GM19324 (cell line): ENCODE results near the gene NCCRP1.

Experiments
- ATAC-seq: cut with Tn5 transposase; IDR thresholded peaks from one replicate; pipeline ENCODE4 v1.9.1; 2021; ENCODE audit warnings: mild to moderate bottlenecking, moderate library complexity; ENCODE audit not compliant: unreplicated experiment, low FRiP score

NCCRP1 gene

DNA sequence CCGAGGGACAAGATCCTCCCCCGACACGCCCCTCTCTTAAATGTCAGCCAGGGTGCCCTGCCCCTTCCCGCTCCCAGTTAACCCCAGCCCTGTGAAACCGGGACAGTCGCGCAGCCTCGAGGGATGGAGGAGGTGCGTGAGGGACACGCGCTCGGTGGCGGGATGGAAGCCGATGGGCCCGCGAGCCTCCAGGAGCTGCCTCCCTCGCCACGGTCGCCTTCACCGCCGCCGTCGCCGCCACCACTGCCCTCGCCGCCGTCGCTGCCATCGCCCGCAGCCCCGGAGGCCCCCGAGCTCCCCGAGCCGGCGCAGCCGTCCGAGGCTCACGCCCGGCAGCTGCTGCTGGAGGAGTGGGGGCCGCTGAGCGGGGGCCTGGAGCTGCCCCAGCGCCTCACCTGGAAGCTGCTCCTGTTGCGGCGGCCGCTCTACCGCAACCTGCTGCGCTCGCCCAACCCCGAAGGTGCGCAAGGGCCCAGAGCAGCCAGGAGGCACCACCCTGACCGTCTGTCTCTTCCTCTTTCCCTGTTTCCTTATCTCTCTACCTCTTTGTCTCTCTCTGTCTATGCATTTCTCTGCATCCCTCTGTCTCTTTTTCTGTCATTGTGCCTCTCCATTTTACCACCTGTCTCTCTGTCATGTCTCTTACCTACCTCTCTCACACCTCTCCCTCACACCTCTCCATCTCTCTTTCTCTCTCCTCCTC lies at the start of gene NCCRP1:
Gene NCCRP1 (plus strand): TSS at position 105 of the 703 bp plus-strand sequence. CDS start 19 bp downstream, at position 124.
- no peak for ATAC-seq

GRCh38 chr19:39147480-39147879 lies 49.3 kb upstream of the NCCRP1 start:
- ATAC-seq = no peak

GRCh38 chr19:39148939-39149529 lies 47.7 kb upstream of the NCCRP1 start:
- no peak for ATAC-seq

DNA sequence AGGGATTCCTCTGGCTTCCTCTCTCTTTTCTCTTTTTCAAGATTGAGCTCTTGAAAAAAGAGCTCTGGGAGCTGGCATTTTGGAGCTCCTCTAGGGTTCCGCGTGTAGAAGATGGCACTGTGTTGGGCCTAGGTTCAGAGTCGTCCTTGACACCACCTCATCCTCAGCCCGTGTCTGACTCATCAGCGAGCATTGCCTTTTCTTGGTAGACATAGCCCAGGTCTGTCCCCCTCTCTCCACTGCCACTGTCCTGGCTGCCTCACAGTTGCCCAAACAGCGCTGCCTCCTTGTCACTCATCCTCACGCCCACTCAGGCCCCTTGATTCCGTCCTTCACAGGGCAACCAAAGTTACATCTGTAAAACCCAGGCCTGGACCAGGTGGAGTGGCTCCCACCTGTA lies 46.5 kb upstream of the NCCRP1 start:
- no peak for ATAC-seq

DNA sequence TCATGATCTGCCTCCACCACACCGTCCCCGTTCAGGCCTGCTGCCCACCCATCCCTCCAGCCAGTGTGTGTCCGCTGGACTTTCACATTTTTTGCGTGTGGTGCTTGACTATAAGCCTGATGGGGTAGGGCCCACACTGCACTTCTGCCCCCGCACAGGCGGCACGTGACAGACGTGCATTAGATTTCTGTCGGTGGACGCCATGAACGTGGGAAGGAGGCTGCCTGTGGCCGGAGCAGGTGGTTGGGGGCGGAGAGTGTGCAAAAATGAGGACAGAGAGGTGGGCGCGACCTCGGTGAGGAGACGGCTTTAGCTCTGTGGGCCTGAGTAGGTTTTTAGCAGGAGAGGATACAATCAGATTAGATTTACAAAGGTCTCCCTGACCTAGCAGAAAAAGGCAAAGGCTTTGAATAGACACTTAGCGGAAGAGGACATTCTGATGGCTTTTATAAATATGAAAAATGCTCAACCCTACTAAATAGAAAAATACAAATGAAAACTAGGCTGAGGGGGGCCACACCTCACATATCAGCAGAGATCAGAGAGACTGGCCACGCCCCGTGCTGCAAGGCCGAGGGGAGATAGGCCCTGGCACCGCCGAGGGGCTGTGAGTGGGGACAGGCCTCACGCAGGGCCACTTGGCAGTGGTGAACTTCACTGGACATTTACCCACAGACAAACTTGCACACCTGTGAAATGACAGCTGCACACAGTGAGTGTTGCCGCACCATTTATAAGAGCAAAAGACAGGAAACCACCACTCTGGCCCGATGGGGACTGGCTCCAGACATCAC lies 45.8 kb upstream of the NCCRP1 start:
- ATAC-seq = no peak

DNA sequence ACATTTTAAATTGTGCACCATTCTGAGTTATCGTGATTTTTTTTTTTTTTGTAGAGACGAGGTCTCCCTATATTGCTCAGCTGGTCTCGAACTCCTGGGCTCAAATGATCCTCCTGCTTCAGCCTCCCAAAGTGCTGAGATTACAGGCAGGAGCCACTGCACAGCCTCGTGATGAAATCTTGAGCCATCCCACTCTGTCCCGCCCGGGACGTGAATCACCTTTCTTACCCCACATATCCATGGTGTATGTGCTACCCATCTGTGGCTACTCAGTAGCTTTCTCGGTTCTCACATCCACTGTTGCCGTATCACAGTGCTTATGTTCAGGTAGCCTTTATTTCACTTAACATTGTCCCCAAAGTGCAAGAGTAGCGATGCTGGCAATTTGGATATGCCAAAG lies 44.7 kb upstream of the NCCRP1 start:
- ATAC-seq = no peak

DNA sequence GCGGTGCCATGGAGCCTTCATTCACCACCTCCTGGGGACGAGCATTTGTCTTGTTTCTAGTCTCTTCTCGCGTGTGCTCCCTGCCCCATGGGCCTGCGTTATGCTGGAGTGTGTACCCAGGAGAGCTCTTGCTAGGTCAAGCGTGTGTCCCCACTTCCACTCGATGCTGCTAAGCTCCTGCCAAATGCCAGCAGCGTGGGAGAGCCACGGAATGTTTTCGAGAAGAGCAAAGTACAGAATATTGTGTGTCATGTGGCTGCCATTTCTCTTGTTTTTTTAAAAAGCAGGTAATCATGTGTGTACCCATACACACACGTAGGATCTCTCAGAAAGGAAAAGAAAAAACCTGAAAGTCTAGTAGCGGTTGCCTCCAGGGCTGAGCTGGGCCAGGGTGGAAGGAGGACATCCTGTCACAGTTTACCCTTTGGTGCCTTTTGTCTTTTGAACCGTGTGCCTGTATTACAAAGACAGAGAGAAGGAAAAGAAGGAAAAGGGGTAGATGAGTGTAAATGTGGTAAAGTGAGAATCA lies 42.6 kb upstream of the NCCRP1 start:
- no peak for ATAC-seq

DNA sequence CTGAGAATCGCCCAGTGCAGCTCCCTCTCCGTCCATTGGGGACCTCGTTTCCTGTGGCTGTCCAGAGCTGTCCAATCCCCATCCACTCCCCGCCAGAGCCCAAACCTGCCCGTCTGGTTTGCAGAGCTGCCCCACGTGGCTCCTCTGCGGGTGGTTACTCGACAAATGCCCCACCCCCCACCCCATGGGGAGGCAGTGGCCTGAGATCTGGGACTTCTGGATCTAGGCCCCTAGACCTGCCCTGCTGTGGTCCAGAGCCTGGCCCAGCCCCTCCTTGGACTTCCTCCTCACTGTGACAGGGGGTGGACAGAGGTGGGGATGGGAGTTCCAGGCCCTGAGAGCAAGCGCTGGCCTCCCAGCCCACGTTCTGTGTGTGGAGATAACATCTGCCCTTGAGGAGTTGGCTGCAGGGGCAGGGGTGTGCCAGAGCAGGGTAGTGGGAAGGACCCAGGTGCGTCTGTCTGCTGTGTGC lies 42.1 kb upstream of the NCCRP1 start:
- ATAC-seq = no peak

DNA sequence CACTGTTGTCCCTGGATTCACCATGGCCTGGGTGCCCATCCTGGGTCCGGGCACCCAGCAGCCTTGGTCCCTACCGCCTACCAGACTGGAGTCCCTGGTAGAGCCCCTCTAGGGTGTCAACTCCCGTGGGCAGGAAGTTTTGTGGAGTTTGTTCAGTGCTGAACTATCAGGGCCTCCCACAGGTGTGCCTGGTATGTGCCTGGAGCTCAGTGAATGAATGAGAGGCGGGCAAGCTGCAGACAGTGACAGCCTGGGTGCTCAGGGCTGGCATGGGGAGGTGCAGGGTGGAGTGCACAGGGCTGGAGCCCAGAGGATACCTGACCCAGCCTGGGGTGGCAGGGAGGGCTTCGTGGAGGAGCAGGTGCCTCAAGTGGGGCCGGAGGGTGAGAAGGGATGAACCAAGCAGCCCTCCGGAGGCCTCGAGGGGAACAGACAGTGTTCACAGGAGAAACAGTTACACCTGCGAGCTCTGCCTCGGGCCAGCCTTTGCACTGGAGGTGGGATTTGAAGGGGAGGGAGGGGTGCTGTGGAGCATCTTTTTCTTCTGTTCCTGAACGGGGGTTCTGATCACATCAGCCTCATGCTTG lies 41.6 kb upstream of the NCCRP1 start:
- no peak for ATAC-seq

DNA sequence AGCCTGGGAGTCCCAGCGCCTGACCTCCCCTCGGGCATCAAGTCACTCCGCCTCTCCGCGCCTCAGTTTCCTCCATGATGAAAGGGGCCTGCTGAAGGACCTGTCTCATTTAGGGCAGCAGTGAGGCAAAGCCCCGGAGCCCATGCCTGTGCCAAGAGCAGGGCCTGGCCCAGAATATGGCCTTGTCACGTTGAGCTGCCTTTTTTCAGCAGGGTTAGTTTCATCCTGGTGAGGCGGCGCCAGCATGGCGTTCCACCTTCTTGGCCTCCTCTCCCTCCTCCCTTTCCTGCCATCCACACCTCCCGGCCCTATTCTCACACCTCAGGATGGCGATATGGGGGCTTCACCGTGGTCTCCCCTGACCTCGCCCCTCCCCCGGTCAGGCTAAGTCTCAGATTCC lies 41.0 kb upstream of the NCCRP1 start:
- ATAC-seq = no peak

DNA sequence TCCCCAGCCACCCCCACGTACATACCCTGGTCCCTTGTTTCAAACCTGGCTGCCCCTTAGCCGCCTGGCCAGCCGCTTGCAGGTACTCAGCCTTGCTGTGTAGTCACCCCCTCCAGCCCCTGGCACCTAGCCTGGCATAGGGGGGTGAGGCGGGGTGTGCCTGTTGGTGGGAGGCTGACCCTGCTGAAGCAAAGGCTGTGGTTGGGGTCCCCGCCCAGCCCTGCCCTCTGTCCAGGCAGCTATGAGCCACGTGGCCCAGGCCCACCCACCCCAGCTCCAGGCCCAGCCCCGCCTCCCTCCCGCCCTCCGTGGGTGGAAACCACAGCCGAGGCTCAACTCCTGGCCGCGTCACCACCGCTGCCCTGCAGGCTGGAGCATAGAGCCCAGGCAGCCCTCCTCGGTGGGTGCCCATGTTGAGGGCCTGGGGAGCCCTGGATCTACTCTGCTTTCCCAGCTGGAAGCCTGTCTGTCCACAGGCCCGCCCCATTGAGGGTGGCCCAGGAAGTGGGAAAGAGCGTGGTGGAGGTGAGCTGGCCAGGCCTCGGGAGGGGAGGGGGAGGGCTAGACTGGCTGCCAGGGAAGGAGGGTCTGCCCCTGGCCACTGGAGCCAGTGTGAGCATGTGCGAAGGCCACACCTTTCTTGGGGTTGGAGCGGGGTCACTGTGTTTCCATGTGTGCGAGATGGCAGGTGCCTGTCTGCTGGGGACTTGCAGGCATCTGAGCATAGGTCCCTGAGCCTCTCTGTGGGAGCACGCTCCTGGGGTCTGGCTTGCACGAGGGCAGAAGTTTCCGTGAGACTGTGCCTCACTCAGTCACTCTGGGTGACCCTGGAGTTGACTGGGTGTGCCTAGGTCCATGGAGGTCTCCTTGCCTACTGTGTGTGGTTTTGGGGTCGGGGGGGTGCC lies 40.2 kb upstream of the NCCRP1 start:
- ATAC-seq = no peak

DNA sequence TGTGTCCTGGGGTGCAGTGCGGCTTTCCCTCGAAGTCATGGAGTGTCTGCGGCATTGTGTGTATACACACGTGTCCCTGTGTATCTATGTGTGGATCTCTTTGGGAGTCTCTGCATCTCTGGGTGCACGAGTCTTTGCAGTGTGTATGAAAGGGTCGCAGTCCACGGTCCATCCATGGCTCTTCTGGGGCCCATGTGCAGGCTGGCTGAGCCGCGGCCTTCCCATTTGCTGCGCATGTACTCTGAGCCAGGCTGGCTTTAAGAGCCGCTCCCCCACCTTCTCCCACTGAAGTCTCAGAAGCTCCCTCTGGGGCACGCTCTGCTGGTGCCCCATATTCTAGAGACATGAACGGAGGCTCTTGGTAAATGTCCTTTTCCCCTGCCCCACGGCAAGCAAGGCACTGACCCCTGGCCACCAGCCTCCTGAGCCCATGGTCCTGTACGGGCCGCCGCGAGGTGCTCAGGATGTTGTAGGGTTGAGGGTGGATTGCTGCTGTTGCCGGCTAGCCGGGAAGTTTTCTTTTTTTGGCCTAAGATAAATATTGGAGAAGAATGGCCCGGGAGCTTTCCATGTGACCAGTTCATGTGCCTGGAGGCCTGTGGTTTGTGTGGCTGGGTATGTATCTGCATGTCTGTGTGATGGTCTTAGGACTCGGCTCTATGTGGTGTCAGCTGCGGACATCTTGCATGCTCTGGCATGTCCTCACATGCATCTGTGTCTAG lies 39.3 kb upstream of the NCCRP1 start:
- ATAC-seq = no peak

GRCh38 chr19:39157997-39158389 lies 38.8 kb upstream of the NCCRP1 start:
- no peak for ATAC-seq

GRCh38 chr19:39158646-39159260 lies 38.0 kb upstream of the NCCRP1 start:
- ATAC-seq = no peak

DNA sequence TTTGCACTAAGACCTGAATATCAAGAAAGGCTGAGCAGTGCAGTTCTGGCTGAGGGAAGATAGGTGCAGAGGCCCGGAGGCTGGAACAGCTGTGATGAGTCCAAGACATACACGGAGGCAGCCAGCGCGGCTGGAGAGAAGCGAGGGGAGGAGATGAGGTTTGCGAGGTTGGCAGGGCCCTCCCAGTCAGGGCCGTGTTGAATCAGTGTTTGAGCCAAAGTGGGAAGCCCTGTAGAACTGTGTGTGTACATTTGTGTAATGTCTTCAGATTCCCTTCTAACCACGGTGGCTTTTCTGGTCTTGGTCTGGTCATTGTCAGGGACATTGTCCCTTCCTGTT lies 36.3 kb upstream of the NCCRP1 start:
- ATAC-seq = no peak

DNA sequence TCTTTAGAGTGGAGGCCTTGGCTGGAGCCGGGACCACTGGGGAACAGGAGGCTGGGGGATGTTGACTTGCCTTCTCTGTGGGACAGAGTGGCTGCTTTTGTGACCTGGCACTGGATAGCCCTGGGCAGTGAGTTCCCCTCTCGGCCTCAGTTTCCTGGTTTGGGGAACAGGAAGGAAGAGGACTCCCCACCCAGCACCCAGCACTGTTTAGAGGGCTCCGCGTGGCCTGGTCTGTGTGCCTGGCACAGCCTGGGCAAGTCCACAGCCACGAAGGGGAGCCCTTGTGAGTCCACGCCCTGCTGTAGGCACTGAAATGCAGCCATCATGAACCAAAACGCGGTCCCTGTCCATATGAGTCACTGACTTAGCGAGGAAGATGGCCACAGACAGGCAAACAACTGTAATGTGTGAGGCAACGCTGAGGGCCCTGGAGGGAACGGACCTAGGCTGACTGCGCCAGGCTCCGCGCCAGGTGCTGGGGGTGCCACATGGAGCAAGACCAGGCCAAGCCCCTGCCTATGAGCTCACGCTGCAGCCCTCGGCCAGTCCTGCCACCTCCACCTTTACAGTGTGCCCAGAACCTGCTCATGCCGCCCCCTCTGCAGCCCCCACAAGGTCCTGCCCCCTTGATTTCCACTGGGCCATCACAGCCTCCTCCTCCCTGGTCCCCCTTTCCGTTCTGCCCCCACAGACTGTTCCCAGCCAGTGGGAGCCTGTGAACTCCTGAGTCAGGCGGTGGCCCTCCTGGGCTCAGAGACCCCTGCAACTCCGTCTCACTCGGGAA lies 35.7 kb upstream of the NCCRP1 start:
- no peak for ATAC-seq

DNA sequence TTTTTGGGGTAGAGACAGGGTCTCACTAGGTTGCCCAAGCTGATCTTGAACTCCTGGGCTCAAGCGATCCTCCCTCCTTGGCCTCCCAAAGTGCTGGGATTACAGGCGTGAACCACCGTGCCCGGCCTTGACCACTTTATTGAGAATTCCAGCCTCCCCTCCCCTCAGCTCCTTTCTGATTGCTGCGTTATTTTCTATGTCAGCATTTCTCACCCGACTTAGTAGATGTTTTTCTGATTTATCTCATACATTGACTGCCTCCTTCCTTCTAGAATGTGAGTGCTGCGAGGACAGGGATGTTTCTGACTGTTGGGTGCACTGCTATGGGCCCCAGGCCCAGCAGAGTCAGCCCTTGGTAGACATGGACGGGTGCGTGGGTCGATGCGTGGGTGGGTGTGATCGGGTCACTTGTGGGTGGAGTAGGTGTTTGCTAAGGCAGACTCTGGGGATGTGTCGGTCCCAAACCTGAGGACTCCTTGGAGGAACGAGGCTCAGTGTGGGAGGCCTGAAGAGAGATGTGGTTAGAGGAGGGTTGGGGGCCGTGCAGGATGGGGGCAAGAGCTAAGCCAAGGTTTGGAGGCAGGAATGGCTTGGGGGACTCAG lies 34.2 kb upstream of the NCCRP1 start:
- ATAC-seq = no peak

- no peak for ATAC-seq
These were observed 33.1 kb upstream of the NCCRP1 start for GRCh38 chr19:39163621-39164020.
